HS-5 (cell line): ENCODE results near the gene SRSF8.
"Not testable (repeated sequence)": the region's sequence is repeated elsewhere in the genome, so short reads cannot be mapped to it uniquely, and the experiment has no call there.

ENCODE experiments used
- DNase-seq: peaks from one replicate; pipeline ENCODE4 v3.0.0-alpha.2; 2012; ENCODE audit warnings: low read depth

SRSF8 gene

DNA sequence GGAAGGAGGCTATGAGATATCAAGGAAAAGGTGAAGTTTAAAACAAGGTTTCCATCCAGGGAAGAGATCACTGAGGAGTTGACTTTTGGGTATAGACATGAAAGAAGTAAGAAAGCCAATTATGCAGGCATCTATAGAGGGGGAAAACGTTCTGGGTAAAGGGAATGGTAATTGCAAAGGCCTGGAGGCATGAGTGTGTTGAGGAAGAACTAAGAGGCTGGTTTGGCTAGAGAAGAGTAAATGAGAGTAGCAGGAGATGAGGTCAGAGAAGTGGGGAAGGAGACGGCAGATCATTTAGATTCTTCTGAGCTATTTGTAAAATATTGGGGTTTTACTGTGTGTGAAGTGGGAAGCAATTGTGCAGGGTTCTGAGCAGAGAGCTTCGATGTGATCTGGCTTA is 30.5 kb downstream of the SRSF8 start:
- no peak for DNase-seq

DNA sequence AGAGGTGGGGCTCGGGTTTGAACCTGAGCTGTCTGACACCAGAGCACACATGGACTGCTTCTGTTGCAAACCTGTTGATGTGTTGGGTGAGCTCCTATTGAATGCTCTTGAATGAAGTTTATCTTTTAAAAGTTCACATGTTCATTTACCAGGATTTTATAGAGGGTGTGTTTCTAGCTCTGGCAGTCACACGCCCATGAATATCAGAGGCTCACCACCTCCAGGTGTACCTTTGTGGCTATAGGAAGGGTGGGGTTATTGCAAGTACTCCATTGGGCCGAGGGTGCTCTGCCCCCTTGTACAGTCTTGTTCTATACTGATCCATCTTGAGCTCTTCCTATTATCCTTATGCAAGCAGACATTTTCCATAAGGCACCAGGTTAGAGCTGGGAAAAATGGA is 32.1 kb downstream of the SRSF8 start:
- no peak for DNase-seq

DNA sequence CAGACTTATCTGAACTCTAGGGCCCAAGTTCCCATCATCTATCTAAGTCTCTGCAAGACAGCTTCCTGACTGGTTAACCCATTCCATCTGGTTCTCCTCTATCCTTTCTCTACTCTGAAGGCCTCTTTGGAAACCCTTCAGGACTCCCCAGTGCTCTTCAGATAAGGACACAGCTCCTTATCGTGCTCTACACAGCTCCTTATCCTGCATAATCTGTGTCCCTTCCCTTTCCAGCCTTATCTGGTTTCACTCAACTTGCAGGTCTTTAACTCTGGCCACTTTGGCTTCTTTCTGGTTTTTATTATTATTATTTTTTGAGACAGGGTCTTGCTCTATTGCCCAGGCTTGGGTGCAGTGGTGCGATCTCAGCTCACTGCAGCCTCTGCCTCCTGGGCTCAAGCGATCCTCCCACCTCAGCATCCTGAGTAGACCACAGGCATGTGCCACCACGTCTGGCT is 33.5 kb downstream of the SRSF8 start:
- no peak for DNase-seq

DNA sequence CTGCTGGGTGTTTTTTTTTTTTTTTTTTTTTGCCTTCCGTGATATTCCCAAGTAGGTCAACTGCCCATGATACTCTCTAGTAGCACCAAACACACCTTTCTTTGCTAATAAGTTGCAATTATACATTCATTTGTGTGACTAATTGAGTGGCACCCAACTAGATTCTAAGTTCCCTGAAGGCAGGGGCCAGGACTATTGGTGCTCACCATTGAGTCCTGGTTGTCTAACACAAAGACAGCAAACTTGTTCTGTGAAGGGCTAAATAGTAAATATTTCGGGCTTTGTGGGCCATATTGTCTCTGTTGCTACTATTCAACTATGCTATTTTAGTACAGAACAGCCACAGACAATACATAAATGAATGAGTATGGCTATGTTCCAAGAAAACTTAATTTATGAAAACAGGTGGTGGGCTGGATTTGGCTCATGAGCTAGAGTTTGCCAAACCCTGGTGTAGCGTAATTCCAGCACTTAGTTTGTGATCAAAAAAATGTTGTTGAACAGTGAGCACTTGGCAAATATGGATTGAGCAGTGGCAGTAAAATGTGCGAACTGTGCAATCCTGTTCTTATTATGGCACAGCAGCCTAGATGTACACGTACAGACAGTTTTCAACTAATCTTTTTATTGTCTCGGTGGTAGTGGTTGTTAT is 34.3 kb downstream of the SRSF8 start:
- DNase-seq, result no peak

DNA sequence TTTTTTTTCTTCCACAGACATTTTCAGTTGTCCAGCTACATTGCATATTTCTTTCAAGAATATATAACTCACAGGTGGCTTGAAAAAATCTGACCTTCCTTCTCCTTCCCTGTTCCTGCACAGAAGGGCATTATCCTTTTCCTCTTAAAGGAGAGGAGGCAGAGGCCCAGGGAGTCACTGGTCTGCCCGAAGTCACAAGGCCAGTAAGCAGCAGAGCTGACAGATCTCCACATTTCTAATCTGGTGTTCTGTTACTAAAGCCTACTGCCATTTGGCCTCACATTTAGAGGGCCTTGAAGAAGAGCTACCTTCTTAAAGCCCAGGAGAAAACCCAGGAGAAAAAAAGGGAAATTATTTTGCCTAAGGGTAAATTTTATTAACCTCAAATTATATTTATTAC is 35.2 kb downstream of the SRSF8 start:
- DNase-seq, result no peak

DNA sequence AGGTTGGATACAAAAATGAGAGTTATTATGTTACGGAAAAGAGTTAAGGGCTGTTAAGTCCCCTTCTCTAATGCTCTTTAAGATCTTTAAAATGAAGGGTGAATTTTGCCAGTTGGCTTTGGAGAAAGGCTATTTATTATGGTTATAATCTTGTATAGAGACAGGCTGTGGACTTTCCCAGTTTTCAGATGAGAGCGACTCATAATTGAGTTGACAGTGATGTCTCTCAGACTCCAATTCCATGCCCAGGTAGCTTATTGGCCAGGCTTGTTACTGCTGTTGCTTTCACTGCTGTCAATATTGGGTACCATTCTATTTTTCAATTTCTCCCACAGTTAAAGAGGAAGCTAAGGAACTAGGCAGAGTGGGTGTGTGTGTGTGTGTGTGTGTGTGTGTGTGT is 36.0 kb downstream of the SRSF8 start:
- no peak for DNase-seq

DNA sequence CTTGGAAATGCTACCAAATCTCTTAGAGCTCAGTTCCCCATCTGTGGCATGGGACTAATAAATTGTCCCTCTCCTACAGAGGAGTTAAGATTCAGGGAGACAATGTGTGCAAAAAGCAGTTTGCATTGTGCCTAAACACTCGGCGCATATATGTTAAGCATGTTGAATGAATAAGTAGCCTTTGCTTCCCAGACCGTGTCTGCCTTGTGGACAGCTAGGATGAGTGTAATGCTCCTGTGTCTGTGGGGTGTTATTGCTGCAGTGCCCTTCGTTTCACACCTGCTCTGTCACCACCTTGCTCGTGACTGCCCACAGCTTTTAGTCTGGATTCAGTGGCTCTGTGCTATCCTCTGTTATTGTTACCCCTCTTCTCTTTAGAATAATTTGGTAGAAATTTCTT is 37.0 kb downstream of the SRSF8 start:
- no peak for DNase-seq

DNA sequence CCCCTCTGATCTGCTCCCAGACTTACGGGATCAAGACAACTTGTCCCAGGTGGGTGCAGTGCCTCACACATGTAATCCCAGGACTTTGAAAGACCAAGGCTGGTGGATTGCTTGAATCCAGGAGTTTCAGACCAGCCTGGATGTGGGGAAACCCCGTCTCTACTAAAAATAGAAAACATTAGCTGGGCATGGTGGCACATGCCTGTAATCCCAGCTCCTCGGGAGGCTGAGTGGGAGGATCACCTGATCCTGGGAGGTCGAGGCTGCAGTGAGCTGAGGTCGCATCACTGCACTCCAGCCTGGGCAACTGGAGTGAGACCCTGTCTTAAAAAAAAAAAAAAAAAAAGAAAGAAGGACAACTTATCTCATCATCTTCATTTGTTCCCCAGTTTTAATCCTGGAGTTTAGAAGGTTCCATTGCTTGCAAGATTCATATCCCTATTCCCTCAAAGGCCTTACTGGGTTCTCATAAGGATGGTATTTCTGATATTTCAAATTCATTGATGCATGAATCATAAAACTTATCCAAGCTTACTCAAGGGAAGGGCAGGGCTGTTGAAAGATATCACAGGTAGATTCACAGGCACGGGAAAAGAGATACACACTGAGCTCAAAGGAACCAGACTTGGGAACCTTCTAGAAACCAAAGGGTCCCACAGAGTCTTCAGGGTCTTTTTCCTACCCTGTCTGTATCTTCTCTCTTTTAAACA is 37.6 kb downstream of the SRSF8 start:
- no peak for DNase-seq

DNA sequence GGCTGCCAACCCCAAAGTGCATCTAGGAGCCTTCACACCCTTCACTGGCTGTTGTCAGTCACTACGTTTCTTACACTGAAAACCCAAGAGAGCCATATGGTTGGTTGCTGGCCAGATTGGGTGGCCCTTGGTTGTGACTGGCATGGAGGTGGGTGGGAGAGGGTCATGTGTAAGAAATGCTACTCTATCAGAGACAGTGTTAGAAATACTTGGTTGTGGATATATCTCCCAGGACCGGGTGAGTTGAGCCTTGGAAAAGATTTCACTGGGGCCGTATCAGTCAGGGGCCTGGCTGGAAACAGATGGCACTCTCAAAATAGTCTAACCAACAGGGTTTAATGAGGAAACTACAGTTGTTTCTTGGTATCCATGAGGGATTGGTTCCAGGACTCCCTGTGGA is 38.1 kb downstream of the SRSF8 start:
- no peak for DNase-seq

DNA sequence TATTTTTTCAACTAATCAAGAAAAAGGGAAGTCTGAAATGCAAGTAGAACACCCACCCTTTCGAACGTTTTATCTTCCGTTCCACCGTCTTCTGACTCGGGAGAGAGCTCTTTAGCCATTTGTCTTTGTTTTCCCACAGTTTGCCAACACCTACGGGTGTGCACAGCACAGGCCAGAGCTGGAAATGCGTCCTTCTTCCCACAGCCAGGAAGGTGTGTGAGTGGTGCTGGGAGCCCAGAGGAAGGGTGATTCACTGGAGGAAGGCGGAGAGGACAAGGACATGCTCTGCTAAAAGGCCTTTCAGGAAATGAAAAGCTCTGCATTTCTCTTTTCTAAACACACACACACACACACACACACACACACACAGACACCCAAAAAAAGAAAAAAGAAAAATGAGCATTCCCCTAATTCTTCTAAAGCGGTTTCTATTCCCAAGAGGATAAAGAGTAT is 41.5 kb downstream of the SRSF8 start:
- no peak for DNase-seq

DNA sequence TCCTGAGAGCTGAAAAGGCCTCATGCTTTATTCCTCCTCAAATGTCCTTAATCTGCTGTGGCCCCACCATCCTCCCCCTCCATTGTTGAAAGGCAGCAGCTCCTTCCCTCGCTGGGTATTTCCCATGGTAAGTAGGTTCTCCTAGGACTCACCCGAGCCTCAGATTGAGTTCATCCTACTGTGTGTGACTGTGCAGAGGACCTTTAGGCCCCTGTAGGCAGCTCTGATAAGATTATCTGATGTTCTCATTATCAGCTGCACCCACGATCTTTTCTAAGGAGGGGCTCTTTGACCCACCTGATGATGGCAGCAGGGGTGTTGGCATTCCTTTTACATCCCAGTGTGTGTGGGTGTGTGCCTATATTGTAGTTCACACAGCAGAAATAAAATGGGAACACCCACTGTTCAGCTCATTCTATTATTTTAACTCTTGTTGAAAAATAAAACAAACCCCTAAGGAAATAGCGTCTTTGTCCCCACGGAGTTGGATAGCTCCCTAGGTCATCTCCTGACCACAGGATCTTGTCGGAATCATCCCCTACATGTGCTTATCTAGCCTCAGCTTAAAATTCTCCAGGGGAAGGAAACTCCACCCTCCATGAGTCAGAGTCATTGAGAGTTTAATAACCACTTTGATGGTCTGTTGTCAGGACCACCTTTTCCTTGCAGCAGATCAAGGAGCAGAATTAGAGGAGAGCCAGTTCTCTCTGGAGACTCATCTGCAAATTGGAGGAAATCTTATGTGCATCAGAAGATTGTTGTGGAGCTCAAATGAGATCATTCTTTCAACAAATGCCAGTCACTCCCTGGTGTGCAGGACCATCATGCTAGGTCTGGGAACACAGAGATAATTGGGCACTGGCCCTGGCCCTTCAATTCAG is 42.2 kb downstream of the SRSF8 start:
- no peak for DNase-seq

DNA sequence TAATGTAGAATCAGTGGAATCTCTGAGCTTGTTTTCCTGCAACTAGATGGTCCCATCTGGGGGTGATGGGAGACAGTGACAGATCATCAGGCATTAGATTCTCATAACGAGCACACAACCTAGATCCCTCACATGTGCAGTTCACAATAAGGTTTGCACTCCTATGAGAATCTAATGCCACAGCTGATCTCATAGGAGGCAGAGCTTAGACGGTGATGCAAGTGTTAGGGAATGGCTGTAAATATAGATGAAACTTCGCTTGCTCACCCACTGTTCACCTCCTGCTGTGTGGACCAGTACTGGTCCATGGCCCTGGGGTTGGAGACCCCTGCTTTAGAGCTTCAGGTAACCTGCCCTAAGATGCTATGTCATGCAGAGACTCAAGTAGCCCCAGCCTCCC is 44.8 kb downstream of the SRSF8 start:
- not testable (repeated sequence) for DNase-seq

DNA sequence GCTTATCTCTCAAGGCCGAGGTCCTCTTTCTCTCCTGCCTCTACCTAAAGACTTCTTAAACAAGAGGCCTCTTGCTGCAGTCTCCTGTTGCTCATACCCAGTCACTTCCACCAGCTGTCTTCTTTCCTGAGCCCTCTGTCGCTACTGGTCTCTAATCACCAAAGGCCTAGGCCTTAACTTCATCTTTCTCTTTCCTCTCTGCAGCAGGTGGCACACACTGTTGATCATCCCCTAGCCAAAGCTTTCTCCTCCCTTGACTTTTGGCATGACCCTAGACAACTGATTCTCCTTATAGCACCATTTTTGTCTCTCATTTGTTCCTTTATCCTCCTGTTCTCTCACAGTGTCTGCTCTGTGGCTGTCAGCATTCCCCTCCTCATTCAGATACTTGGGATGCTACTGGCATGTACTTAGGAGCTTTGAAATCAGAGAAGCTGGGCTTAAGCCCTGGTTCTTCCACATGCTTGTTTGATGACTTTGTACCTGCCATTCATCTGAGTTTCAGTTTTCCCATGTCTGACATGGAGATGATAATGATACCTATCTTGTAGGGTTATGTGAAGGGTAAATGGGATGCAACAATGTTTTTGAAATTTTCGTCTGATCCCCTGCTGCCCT is 45.3 kb downstream of the SRSF8 start:
- DNase-seq, result no peak

DNA sequence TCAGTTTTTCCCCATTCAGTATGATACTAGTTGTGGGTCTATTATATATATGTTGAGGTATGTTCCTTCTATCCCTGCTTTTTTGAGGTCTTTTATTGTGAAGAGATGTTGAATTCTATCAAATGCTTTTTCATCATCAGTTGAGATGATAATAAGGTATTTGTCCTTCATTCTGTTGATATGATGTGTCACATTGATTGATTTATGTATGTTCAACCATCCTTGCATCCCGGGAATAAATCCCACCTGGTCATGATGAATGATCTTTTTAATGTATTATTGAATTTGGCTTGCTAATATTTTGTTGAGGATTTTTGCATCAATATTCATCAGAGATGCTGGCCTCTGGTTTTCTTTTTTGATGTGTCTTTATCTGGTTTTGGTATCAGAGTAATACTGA is 48.9 kb downstream of the SRSF8 start:
- no peak for DNase-seq

DNA sequence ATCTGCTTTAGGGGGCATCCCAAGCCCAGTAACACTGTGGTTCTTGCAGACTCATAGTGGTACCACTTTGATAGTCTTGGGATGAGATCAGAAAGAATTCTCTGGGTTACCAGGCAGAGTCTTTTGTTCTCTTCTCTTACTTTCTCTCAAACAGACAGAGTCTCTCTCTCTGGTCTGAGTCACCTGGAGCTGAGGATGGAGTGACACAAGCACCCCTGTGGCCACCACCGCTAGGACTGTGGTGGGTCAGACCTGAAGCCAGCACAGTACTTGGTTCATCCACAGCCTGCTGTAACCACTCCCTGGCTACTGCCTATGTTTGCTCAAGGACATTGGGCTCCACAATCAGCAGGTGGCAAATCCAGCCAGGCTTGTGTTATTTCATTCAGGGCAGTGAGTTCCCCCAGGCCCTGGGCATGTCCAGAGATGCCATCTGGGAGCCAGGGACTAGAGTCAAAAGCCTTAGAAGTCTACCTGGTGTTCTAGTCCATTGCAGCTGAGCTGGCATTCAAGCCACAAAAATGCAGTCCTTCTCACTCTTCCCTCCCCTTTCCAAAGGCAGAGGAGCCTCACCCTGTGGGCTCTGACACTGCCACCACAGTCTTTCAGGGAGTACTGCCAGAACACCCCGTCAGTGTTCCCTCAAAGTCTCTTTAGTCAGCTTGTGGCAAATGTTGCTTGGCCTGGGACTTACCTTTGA is 52.8 kb downstream of the SRSF8 start:
- no peak for DNase-seq
